H1 (cell line): ENCODE data around the gene SEMA4D. TPM values are rescaled to one million over a fixed set of nuclear protein-coding genes. Genes with fewer than 3 reads are reported as not detected.

Source experiments
- polyA plus RNA-seq, 7 experiments: library from polyadenylated mRNA; depleted of rRNA in 3 of 7; stranded (reverse) in 5 of 7; unstranded in 2 of 7; fragments of >200 nt in 5 of 7; fragments of 200-250 nt in 2 of 7; gene quantifications; 1 replicate in 5 of 7; 2 replicates in 1 of 7; 4 replicates in 1 of 7; pipeline versions ENCODE4 v1.2.1 to v1.2.3, GENCODE V29; 2011 to 2013; ENCODE audit warnings: missing spikeins in 2 of 7, mixed read lengths in 2 of 7
- total RNA-seq: library from RNA; stranded (reverse); fragmentation: NEBNext Ultra II Directional; extraction: Animal tissue kit (Norgen Biotek cat#: 25700); gene quantifications from 2 replicates; pipeline ENCODE4 v1.2.1, GENCODE V29; 2021
- TF ChIP-seq, protein P1 (sequence below): fragments of 300-600 bp; sonication (generic); IDR thresholded peaks from 2 replicates; pipeline ENCODE4 v1.7.1; 2012; ENCODE audit warnings: low read length, moderate library complexity, mild to moderate bottlenecking, inconsistent platforms; ENCODE audit not compliant: insufficient replicate concordance

SEMA4D gene
- total and polyA plus RNA-seq, 2 of the 8 experiments (the other 6 are each of a cell fraction or from before 2014, with no cell fraction given): 21.0 to 70.4 TPM

DNA sequence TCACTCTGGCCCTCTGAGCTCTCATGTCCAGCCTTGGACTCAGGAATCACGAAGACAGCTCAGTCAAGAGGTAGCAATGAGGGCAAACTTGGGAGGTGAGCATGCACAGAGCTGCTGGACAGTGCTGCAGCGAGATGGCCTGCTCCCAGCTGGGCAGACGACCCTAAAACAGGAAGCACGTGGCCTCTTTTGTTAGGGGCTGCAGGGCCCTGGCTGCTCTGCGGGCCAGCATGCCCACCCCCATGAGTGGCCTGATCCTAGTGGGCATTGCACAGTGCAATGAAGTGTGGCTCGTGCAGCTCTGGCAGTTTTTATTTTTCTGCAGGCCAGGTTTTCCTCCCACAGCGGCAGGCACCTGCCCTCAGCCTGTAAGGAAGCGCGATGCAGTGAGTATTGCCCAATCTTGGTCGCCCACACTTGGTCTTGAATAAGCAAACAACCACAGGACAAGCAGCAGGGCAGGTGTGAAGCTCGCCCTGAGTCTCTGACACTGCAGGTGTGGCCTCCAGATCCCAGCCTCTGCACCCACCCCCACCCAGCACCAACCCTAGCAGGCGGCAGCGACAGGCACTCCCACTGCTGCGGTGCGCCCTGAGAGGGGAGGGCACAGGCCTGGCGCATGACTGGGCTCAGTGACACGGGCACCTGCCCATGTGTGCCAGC, 60.8 kb downstream of the SEMA4D start (continued):
- TF ChIP-seq, protein P1, sequence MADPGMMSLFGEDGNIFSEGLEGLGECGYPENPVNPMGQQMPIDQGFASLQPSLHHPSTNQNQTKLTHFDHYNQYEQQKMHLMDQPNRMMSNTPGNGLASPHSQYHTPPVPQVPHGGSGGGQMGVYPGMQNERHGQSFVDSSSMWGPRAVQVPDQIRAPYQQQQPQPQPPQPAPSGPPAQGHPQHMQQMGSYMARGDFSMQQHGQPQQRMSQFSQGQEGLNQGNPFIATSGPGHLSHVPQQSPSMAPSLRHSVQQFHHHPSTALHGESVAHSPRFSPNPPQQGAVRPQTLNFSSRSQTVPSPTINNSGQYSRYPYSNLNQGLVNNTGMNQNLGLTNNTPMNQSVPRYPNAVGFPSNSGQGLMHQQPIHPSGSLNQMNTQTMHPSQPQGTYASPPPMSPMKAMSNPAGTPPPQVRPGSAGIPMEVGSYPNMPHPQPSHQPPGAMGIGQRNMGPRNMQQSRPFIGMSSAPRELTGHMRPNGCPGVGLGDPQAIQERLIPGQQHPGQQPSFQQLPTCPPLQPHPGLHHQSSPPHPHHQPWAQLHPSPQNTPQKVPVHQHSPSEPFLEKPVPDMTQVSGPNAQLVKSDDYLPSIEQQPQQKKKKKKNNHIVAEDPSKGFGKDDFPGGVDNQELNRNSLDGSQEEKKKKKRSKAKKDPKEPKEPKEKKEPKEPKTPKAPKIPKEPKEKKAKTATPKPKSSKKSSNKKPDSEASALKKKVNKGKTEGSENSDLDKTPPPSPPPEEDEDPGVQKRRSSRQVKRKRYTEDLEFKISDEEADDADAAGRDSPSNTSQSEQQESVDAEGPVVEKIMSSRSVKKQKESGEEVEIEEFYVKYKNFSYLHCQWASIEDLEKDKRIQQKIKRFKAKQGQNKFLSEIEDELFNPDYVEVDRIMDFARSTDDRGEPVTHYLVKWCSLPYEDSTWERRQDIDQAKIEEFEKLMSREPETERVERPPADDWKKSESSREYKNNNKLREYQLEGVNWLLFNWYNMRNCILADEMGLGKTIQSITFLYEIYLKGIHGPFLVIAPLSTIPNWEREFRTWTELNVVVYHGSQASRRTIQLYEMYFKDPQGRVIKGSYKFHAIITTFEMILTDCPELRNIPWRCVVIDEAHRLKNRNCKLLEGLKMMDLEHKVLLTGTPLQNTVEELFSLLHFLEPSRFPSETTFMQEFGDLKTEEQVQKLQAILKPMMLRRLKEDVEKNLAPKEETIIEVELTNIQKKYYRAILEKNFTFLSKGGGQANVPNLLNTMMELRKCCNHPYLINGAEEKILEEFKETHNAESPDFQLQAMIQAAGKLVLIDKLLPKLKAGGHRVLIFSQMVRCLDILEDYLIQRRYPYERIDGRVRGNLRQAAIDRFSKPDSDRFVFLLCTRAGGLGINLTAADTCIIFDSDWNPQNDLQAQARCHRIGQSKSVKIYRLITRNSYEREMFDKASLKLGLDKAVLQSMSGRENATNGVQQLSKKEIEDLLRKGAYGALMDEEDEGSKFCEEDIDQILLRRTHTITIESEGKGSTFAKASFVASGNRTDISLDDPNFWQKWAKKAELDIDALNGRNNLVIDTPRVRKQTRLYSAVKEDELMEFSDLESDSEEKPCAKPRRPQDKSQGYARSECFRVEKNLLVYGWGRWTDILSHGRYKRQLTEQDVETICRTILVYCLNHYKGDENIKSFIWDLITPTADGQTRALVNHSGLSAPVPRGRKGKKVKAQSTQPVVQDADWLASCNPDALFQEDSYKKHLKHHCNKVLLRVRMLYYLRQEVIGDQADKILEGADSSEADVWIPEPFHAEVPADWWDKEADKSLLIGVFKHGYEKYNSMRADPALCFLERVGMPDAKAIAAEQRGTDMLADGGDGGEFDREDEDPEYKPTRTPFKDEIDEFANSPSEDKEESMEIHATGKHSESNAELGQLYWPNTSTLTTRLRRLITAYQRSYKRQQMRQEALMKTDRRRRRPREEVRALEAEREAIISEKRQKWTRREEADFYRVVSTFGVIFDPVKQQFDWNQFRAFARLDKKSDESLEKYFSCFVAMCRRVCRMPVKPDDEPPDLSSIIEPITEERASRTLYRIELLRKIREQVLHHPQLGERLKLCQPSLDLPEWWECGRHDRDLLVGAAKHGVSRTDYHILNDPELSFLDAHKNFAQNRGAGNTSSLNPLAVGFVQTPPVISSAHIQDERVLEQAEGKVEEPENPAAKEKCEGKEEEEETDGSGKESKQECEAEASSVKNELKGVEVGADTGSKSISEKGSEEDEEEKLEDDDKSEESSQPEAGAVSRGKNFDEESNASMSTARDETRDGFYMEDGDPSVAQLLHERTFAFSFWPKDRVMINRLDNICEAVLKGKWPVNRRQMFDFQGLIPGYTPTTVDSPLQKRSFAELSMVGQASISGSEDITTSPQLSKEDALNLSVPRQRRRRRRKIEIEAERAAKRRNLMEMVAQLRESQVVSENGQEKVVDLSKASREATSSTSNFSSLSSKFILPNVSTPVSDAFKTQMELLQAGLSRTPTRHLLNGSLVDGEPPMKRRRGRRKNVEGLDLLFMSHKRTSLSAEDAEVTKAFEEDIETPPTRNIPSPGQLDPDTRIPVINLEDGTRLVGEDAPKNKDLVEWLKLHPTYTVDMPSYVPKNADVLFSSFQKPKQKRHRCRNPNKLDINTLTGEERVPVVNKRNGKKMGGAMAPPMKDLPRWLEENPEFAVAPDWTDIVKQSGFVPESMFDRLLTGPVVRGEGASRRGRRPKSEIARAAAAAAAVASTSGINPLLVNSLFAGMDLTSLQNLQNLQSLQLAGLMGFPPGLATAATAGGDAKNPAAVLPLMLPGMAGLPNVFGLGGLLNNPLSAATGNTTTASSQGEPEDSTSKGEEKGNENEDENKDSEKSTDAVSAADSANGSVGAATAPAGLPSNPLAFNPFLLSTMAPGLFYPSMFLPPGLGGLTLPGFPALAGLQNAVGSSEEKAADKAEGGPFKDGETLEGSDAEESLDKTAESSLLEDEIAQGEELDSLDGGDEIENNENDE: no peak
- TF ChIP-seq, all 59 proteins: peak for 1
